ENCODE results near the gene LRRC74B.
"Not testable (repeated sequence)": the region's sequence is repeated elsewhere in the genome, so short reads cannot be mapped to it uniquely, and the experiment has no call there.

The LRRC74B gene

GRCh38 chr22:21094911-21095772 lies 49.4 kb downstream of the LRRC74B start:
- TF ChIP-seq CTCF (conservative IDR thresholded peaks at IDR 0.05; ENCODE audit: low read depth, low read length) = no peak
- no peak for DNase-seq (ENCODE audit: low read depth)
- H3K4me3 ChIP-seq (ENCODE audit: low read depth, low read length) = no peak overlapping the region

- DNase-seq (ENCODE audit: low read depth) = no peak
- TF ChIP-seq CTCF (conservative IDR thresholded peaks at IDR 0.05; ENCODE audit: low read depth, low read length) = no peak
- no peak overlapping the region for H3K4me3 ChIP-seq (ENCODE audit: low read depth, low read length)
Observed at GRCh38 chr22:21095773-21096107, 50.0 kb downstream of the LRRC74B start.

GRCh38 chr22:21096878-21097277 lies 51.1 kb downstream of the LRRC74B start:
- not testable (repeated sequence) for H3K4me3 ChIP-seq (ENCODE audit: low read depth, low read length); DNase-seq (ENCODE audit: low read depth)

GRCh38 chr22:21098099-21098671 lies 52.4 kb downstream of the LRRC74B start:
- TF ChIP-seq CTCF (conservative IDR thresholded peaks at IDR 0.05; ENCODE audit: low read depth, low read length) = peak; percentile 21
- no peak overlapping the region for H3K4me3 ChIP-seq (ENCODE audit: low read depth, low read length)
- DNase-seq (ENCODE audit: low read depth) = no peak

- DNase-seq (ENCODE audit: low read depth) = no peak
- H3K4me3 ChIP-seq (ENCODE audit: low read depth, low read length) = no peak overlapping the region
- no peak for TF ChIP-seq CTCF (conservative IDR thresholded peaks at IDR 0.05; ENCODE audit: low read depth, low read length)
Observed at GRCh38 chr22:21099578-21099977, 53.8 kb downstream of the LRRC74B start.

GRCh38 chr22:21100149-21101032 lies 54.6 kb downstream of the LRRC74B start:
- no peak for TF ChIP-seq CTCF (conservative IDR thresholded peaks at IDR 0.05; ENCODE audit: low read depth, low read length)
- no peak overlapping the region for H3K4me3 ChIP-seq (ENCODE audit: low read depth, low read length)
- DNase-seq (ENCODE audit: low read depth) = no peak
